ENCODE results near the gene MEGF6. TPM values are rescaled to one million over a fixed set of nuclear protein-coding genes. Genes with fewer than 3 reads are reported as not detected.

The MEGF6 gene
- total and polyA plus RNA-seq, 2 donors (not counting 3 experiments of a cell fraction or from before 2014, with no cell fraction given) = 22.5 to 63.7 TPM

- H2AFZ ChIP-seq (ENCODE audit: low read depth, low read length) = no peak overlapping the region
- no peak overlapping the region for H3K4me2 ChIP-seq (ENCODE audit: insufficient read depth, low read length)
- dilution Hi-C loops (cut with MboI; ENCODE audit: extremely low pct_ligation_motif_present, low sequenced_read_pairs) (no loop called here), intact Hi-C loops (cut with micrococcal nuclease) (no loop called here)
- FAIRE-seq (no peak), DNase-seq (ENCODE audit: low read depth, low spot score) (no peak)
- no peaks in the 10 kb centered on the region for H3K9me3 ChIP-seq (replicated peaks; ENCODE audit: control insufficient read depth, insufficient read depth, low read length)
- H3K79me2 ChIP-seq (ENCODE audit: control insufficient read depth, insufficient read depth, low read length) = no peaks in the 10 kb centered on the region
- POLR2A ChIA-PET = no interaction called here
- H3K9me1 ChIP-seq (replicated peaks; ENCODE audit: control insufficient read depth, extremely low read depth, insufficient read depth, low read length) = no peaks in the 10 kb centered on the region
- no peaks in the 10 kb centered on the region for H4K20me1 ChIP-seq (replicated peaks; ENCODE audit: control insufficient read depth, extremely low read depth, insufficient read depth, low read length)
- no peak overlapping the region for H3K27ac ChIP-seq (ENCODE audit: insufficient read depth, low read depth, low read length)
- H3K27me3 ChIP-seq (ENCODE audit: control insufficient read depth in 2 of 2, insufficient read depth in 2 of 2, low read length in 2 of 2) = no peaks in the 10 kb centered on the region
- H3K9ac ChIP-seq (replicated peaks; ENCODE audit: extremely low read depth, insufficient read depth, low read length) = no peak overlapping the region
- TF ChIP-seq EZH2 (IDR thresholded peaks at IDR 0.05; ENCODE audit: borderline replicate concordance, low read depth, low read length, severe bottlenecking) = no peak
- TF ChIP-seq POLR2A (IDR thresholded peaks at IDR 0.05; ENCODE audit: low read depth, low read length) = no peak
- TF ChIP-seq MAX (IDR thresholded peaks at IDR 0.05; ENCODE audit: insufficient read depth, insufficient read length) = no peak
- TF ChIP-seq POLR2AphosphoS5 (IDR thresholded peaks at IDR 0.05; ENCODE audit: insufficient read depth, low read depth, low read length) = no peak
- no peak for TF ChIP-seq GATA2 (IDR thresholded peaks at IDR 0.05; ENCODE audit: insufficient read depth, insufficient read length, low read depth, low read length)
- TF ChIP-seq JUN (IDR thresholded peaks at IDR 0.05; ENCODE audit: borderline replicate concordance, insufficient read depth, insufficient read length, low read depth) = no peak
- TF ChIP-seq FOS (IDR thresholded peaks at IDR 0.05; ENCODE audit: borderline replicate concordance, insufficient read depth, low read length) = no peak
- TF ChIP-seq MYC (IDR thresholded peaks at IDR 0.05; ENCODE audit: low read depth, low read length) = no peak
- no peak for TF ChIP-seq CTCF (IDR thresholded peaks at IDR 0.05; ENCODE audit: extremely low read depth in 1 of 2, insufficient read depth in 1 of 2, low read depth in 1 of 2, low read length in 2 of 2)
- CTCF ChIA-PET = no interaction called here
- no TSS peak for BruUV-seq (replicated peaks)
- no peak overlapping the region for H3K4me3 ChIP-seq (replicated peaks in 1 of 3; ENCODE audit: insufficient read depth in 1 of 3, low read depth in 1 of 3, low read length in 3 of 3)
- H3K36me3 ChIP-seq (ENCODE audit: control insufficient read depth in 2 of 2, extremely low read depth in 1 of 2, insufficient read depth in 2 of 2, low read length in 2 of 2) = no peaks in the 10 kb centered on the region
- H3K4me1 ChIP-seq (ENCODE audit: control insufficient read depth, extremely low read depth, insufficient read depth, low read length) = peaks cover 10% of the 10 kb centered on the region
Measured at GRCh38 chr1:3500265-3500835, 111.0 kb downstream of the MEGF6 start.

All from endothelial cell of umbilical vein (primary cell).